Endothelial cell (in vitro differentiated cells): ENCODE measurements around the gene GRIA3. TPM values are rescaled to one million over a fixed set of nuclear protein-coding genes. Genes with fewer than 3 reads are reported as not detected.
"Not testable (repeated sequence)": the region's sequence is repeated elsewhere in the genome, so short reads cannot be mapped to it uniquely, and the experiment has no call there.

Experiments
- DNase-seq: peaks from one replicate; pipeline ENCODE4 v3.0.0; 2021; ENCODE audit warnings: low spot score
- H3K27ac Mint-ChIP-seq: one replicate; pipeline ENCODE4 v1.8.0; 2021; ENCODE audit warnings: mixed read lengths, inconsistent platforms; ENCODE audit not compliant: unreplicated experiment
- H3K27me3 Mint-ChIP-seq: one replicate; pipeline ENCODE4 v1.8.0; 2021; ENCODE audit warnings: mild to moderate bottlenecking, moderate library complexity, mixed read lengths, inconsistent platforms; ENCODE audit not compliant: unreplicated experiment
- H3K36me3 Mint-ChIP-seq: one replicate; pipeline ENCODE4 v1.8.0; 2021; ENCODE audit warnings: mild to moderate bottlenecking, low read depth, mixed read lengths, inconsistent platforms; ENCODE audit not compliant: unreplicated experiment
- H3K4me1 Mint-ChIP-seq: one replicate; pipeline ENCODE4 v1.8.0; 2021; ENCODE audit warnings: mild to moderate bottlenecking, mixed read lengths, inconsistent platforms; ENCODE audit not compliant: unreplicated experiment
- H3K4me3 Mint-ChIP-seq: one replicate; pipeline ENCODE4 v1.8.0; 2021; ENCODE audit warnings: mild to moderate bottlenecking, mixed read lengths, inconsistent platforms; ENCODE audit not compliant: unreplicated experiment
- H3K9me3 Mint-ChIP-seq: one replicate; pipeline ENCODE4 v1.8.0; 2021; ENCODE audit warnings: mixed read lengths, inconsistent platforms; ENCODE audit not compliant: unreplicated experiment
- total RNA-seq: library from RNA; stranded (reverse); fragmentation: NEBNext Ultra II Directional; extraction: Animal tissue kit (Norgen Biotek cat#: 25700); gene quantifications from one replicate; pipeline ENCODE4 v1.2.1, GENCODE V29; 2021; ENCODE audit not compliant: unreplicated experiment
- TF ChIP-seq, protein P1 (sequence below): fragments of 200-600 bp; sonication (generic); IDR thresholded peaks from one replicate; pipeline ENCODE4 v1.5.0; 2021; ENCODE audit warnings: antibody characterized with exemption; ENCODE audit not compliant: unreplicated experiment

The GRIA3 gene
- total RNA-seq, 1 donor from 2014 or later: 0.51 TPM

DNA sequence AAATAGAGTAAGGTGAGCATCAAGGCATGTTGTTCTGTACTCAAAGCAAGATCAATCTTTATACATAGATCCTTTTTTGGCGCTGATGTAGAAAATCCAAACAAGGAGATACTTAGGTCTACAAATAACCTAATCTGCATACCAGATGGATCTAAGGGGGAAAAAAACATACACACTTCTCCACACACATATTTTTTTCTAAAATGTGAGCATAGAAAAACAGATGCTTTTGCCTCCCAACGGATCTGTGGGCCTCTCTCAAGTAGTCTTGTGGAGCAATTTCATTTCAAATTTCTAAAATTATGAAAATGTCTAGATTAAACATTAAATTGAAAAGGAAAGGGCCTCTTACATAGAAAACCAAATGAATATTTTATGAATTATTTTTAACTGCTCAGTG is 166.1 kb downstream of the GRIA3 start:
- TF ChIP-seq, protein P1, sequence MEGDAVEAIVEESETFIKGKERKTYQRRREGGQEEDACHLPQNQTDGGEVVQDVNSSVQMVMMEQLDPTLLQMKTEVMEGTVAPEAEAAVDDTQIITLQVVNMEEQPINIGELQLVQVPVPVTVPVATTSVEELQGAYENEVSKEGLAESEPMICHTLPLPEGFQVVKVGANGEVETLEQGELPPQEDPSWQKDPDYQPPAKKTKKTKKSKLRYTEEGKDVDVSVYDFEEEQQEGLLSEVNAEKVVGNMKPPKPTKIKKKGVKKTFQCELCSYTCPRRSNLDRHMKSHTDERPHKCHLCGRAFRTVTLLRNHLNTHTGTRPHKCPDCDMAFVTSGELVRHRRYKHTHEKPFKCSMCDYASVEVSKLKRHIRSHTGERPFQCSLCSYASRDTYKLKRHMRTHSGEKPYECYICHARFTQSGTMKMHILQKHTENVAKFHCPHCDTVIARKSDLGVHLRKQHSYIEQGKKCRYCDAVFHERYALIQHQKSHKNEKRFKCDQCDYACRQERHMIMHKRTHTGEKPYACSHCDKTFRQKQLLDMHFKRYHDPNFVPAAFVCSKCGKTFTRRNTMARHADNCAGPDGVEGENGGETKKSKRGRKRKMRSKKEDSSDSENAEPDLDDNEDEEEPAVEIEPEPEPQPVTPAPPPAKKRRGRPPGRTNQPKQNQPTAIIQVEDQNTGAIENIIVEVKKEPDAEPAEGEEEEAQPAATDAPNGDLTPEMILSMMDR: no peak
- H3K27ac Mint-ChIP-seq: no peak overlapping the region
- H3K27me3 Mint-ChIP-seq: no peaks in the 10 kb centered on the region
- peaks cover 4% of the 10 kb centered on the region for H3K4me1 Mint-ChIP-seq
- DNase-seq: no peak
- H3K4me3 Mint-ChIP-seq: no peak overlapping the region
- no peaks in the 10 kb centered on the region for H3K36me3 Mint-ChIP-seq
- H3K9me3 Mint-ChIP-seq: no peaks in the 10 kb centered on the region

DNA sequence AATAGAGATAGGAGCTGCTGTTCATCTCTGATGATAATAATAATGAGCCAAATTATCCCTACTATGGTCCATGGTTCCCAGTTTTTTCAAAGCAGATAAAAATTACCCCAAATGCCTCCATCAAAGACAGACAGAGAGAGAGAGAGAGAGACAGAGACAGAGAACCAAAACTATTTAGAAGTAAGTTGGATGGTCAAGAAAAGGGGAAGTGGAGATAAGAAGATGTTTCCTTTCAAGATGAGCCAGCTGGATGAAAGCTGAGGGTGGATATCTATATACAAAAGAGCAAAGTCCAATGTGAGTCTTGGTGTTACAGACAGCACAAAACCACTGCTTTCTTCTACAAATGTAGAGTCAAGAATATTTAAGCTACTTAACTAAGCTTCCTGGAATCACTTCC is 173.9 kb downstream of the GRIA3 start:
- Mint-ChIP-seq H3K27me3 (no peaks in the 10 kb centered on the region), H3K4me3 (no peak overlapping the region)

DNA sequence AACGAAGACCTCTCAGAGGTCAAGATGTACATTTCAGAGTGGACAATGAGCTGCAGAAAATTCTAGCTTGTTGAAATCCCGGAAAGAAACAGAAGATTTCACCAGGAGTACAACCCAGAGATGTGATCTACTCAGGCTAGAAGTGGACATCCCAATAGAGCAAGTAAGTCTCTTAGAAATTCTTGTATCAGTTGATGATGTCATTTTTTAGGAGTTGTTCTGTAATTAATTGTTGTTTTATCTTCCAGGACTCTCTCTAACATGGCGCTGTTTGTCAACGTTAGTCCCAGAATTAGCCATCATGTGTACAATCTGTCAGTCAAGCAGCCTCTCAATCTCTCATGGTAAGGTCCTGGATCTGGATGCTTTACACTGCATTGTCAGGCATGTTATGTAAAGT is 174.4 kb downstream of the GRIA3 start:
- Mint-ChIP-seq H3K4me1 (peaks cover 12% of the 10 kb centered on the region), H3K36me3 (no peaks in the 10 kb centered on the region), H3K4me3 (no peak overlapping the region), H3K9me3 (no peaks in the 10 kb centered on the region), H3K27ac (no peak overlapping the region), H3K27me3 (no peaks in the 10 kb centered on the region)
- TF ChIP-seq, protein P1: no peak
- no peak for DNase-seq

More for the DNA sequence above, 173.9 kb downstream of the GRIA3 start:
- Mint-ChIP-seq H3K4me1 (peaks cover 12% of the 10 kb centered on the region), H3K27ac (no peak overlapping the region), H3K36me3 (no peaks in the 10 kb centered on the region), H3K9me3 (no peaks in the 10 kb centered on the region)
- no peak for DNase-seq
- TF ChIP-seq, protein P1: no peak

DNA sequence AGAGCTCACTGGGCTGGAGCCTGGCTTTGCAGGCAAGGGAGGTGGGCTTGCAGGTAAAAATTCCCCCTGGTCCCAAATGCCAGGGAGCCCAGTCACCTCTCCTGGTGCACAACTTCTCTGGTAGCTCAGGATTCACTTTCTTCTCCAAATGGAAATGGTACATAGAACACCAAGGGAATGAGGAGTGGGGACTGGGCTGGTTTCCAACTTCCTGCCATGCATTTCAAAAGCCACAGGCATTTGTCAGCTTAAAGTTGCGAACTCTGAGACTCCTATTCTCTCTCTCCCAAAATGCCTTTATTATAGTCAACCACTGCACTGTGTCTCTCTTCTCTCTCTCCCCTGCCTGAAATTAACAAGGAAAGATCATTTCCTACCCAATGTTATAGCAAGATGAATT is 177.3 kb downstream of the GRIA3 start:
- Mint-ChIP-seq H3K27me3 (peaks cover 1% of the 10 kb centered on the region), H3K36me3 (no peaks in the 10 kb centered on the region), H3K4me1 (peaks cover 12% of the 10 kb centered on the region), H3K4me3 (no peak overlapping the region), H3K9me3 (no peaks in the 10 kb centered on the region), H3K27ac (no peak overlapping the region)
- no peak for DNase-seq
- TF ChIP-seq, protein P1: no peak

DNA sequence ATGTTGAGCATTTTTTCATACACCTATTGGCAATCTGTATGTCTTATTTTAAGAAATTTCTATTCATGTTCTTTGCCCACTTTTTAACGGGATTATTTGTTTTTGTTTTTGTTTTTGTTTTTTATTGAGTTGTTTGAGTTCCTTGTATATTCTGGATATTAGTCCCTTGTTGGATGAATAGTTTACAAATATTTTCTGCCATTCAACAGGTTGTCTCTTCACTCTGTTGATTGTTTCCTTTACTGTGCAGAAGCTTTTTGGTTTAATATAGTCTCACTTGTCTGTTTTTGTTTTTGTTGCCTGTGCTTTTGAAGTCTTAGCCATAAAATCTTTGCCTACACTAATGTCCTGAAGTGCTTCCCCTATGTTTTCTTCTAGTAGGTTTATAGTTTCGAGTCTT is 202.1 kb downstream of the GRIA3 start:
- not testable (repeated sequence) for H3K4me1 Mint-ChIP-seq, H3K27me3 Mint-ChIP-seq, H3K9me3 Mint-ChIP-seq, H3K27ac Mint-ChIP-seq, H3K4me3 Mint-ChIP-seq, H3K36me3 Mint-ChIP-seq, DNase-seq

DNA sequence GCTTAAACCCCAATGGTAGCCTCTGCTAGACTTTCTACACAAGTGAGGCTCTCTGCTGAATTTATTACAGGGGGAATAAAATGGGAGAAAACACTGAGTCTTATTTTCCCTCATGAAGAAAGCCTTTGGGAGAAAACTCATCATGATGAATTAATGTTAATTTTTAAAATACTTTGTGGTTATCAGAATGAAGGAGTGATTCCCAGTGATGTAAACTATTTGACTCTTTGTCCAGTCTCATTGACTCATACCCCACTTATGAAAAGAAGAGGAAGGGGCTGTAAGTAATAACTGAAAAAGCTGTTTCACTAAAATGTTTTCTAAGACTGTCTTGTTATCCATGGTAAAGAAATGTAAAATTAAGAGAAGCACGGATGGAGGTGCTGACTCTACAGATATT is 208.8 kb downstream of the GRIA3 start:
- Mint-ChIP-seq H3K4me1 (no peaks in the 10 kb centered on the region), H3K36me3 (no peaks in the 10 kb centered on the region), H3K27ac (no peak overlapping the region), H3K4me3 (no peak overlapping the region), H3K9me3 (no peaks in the 10 kb centered on the region), H3K27me3 (no peaks in the 10 kb centered on the region)
- no peak for DNase-seq
- TF ChIP-seq, protein P1: no peak
